Measurements from ENCODE around the gene RIMBP3B. TPM values are rescaled to one million over a fixed set of nuclear protein-coding genes. Genes with fewer than 3 reads are reported as not detected.
"Not testable (repeated sequence)": the region's sequence is repeated elsewhere in the genome, so short reads cannot be mapped to it uniquely, and the experiment has no call there.

RIMBP3B gene
- total and polyA plus RNA-seq, 12 donors, result 0.03 to 0.21 (median 0.07) TPM; not detected in 7

- H3K27ac ChIP-seq, result not testable (repeated sequence)
Measured at GRCh38 chr22:21417853-21418252, 34.3 kb downstream of the RIMBP3B start.

DNA sequence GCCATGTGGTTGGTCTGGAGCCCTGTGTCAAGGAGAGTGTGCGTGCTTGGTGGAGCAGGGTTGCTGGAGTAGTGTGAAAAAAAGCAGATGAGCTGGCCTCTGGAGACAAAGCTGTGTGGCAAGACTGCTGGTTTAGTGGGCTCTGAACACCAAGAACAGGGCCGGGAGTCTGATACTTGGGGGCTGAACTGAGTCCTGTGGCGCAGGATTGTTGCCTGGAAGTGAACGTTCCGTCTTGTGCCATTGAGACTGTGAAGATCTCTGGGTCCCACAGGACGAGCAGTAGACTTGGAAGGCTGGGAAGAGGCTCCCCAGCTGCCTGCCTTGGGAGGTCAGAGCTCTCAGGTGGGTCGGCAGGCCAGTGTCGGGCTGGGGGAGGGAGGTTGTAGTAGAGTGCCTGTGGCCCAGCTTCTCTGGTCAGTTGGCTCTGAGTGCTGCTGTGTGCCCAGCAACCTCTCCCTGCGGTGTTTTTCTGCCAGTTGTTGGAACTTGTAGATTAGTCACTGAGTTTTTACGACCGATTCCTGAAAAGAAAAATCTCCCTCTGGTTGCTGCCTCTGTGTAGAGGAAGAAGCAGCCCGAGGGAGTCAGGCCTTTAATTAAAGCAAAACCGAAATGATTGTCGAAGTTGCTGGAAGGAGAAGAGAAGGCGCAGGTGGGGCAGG, 35.6 kb downstream of the RIMBP3B start:
- H3K36me3 ChIP-seq; H3K27ac ChIP-seq; H3K27me3 ChIP-seq; H3K4me1 ChIP-seq; H3K4me3 ChIP-seq; H3K9me3 ChIP-seq; DNase-seq; intact Hi-C loops (cut with DNase I); ATAC-seq: not testable (repeated sequence)
- WGBS, 2 donors, result 79 to 81% methylated on average over 4 to 5 of the region's 15 CpGs

More at GRCh38 chr22:21417853-21418252, 34.3 kb downstream of the RIMBP3B start:
- intact Hi-C loops (cut with DNase I); H3K36me3 ChIP-seq; H3K27me3 ChIP-seq; H3K9me3 ChIP-seq; H3K4me1 ChIP-seq: not testable (repeated sequence)
- 0% methylated on average over 7 to 16 of the region's 33 CpGs for WGBS, 2 donors
- ATAC-seq (peak in 5 of 8 donors; percentile 16 to 30 (median 22)), DNase-seq (peak; percentile 23 to 44)
- H3K4me3 ChIP-seq, result peak overlapping the region in 9 of 10 donors; percentile 40 to 56 (median 46)

DNA sequence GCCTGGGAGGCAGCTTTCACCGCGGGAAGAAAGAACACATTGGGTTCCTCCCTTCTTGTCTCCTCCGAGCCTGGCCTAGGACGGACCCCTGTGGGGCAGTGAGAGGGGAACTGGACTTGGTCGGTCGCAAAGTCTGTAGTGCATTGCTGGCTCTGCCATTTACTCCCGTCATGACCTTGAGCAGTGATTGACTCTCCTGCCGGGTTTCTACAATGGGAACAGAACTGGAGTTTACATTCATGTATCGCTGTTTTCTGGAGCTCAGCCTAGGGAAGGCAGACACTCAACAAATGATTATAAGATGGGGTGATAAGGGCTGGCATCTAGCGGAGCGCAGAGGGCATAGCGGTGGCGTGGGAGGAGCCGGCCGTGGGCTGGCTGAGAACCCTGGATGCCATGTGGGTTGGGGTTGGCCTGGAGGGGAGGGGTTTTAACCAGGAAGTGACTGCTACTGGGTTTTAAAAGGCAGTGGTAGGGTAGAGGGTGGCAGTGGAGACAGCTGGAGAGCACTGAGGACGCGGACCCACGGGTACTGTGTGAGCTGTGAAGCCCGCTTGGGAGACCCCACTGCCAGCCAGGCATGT, 36.7 kb downstream of the RIMBP3B start:
- intact Hi-C loops (cut with DNase I); H3K9me3 ChIP-seq; DNase-seq; H3K36me3 ChIP-seq; H3K4me1 ChIP-seq; H3K27ac ChIP-seq; H3K27me3 ChIP-seq; H3K4me3 ChIP-seq: not testable (repeated sequence)
- peak in 2 of 8 donors; percentile 14 to 22 for ATAC-seq
- 28 to 33% methylated on average over 3 to 5 of the region's 19 CpGs for WGBS, 2 donors

DNA sequence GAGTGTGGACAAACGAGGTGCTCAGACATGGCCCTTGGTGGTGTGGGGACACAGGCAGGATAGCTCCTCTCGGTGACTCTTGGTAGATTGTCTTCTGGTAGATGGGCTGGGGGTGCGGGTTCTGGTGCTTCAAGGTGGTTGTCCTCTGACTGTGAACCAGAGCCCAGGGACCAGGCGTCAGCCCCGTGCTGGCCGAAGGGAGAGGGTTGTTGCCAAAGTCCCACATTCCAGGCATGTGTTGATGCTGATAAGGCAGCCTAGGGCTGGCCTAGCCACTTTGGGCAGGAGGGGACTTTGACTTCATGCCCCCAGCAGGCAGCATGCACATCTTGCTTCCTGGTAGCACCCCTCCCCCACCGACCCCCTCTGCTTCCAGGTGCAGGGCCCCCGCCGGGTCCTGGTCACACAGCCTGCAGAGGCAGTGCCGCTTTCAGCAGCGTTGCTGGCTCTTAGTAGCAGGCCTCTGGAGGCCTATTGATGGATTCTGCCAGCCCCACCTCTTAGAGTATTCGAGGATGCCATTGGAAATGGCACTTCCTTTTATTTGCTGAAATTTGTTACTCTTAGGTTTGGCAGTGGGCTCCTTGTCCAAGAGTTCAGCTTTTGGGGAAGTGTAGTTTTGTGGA, 40.6 kb downstream of the RIMBP3B start:
- H3K9me3 ChIP-seq; DNase-seq; H3K27me3 ChIP-seq; intact Hi-C loops (cut with DNase I); H3K36me3 ChIP-seq; H3K4me3 ChIP-seq; H3K4me1 ChIP-seq; H3K27ac ChIP-seq: not testable (repeated sequence)
- peak; percentile 56 to 84 (median 68) for ATAC-seq
- WGBS, 2 donors, result 50% methylated on average over 2 of the region's 12 CpGs; no CpG with 5 or more reads in 1 of the 2 donors

DNA sequence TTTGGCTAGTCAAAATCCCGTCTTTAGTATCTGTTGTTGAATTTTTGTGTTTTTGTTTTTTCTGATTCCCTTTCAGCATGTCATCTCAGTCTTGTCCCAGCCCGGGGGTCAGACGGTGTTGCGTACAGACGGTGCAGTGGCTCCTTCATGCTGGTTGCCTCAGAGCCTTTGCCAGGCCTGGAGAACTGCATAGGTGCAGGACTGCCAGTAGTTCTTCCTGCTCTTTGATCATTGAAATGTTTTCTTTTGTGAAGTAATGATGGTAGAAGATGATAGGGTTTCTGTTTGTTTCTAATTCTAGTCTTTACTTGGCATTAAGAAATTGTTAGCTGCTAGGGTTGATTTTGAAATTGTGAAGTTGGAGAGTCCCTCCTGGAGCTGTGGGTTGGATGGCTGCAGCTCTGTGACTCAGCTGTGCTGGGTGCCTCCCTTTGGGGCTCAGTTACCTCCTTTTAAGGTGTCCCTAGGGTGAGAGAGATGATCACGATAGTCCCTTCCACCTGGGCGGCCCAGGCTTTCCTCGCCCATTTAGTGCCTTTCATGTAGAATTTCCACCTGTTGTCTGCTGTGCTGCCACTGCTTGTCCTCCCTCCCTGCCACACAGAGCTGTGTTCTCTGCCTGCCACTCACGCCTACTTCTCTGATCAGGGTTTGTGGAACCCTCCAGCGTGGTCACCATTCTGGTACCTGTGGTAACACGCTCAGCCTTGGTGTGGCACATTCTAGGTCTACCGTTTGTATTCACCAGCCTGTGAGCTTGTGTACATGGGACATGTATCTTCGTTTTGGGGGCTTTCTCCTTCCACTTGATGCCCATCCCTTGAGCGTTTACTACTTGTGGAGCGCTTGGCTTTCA, 51.1 kb downstream of the RIMBP3B start:
- intact Hi-C loops (cut with DNase I); H3K36me3 ChIP-seq; ATAC-seq; H3K9me3 ChIP-seq; H3K4me1 ChIP-seq; DNase-seq; H3K27ac ChIP-seq; H3K4me3 ChIP-seq; H3K27me3 ChIP-seq: not testable (repeated sequence)
- WGBS, 2 donors, result no CpG with 5 or more reads among the region's 15 CpGs

DNA sequence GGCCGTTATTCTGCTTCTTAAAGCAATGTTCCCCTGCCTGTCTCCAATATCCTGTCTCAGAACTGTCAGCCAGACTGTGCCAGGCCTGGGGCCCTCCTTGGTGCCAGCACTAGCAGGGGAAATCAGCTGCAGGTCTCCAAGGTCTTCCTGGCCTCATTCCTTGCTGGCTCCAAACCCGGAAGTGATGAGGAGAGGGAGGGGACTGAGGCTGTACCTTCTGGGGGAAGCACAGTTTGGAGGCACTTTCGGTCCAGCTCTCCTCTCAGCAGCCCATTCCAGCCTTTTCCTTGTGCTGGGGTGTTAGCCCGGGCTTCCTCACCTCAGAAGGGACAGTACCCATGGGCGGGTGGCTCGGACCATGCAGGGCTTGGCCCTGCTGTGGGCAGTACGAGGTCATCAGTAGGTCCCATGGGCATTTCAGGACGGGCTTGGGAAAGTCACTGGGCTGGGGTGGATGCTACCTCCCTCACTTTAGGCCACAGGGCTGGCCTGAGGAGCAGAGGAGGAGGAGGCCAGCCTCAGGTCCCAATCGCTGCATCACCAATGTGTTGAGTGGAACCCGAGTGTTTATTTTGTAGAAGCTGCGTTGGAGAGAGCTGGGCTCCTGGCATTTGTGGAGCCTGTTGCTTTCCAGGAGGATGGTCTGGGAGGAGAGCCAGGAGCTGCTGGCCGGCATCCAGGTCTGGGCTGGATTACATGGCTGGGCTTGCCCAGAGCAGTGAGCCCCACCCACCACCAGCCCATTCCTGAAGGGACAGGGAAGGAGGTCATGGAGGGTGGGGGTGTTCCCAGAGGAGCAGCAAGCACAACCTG, 52.7 kb downstream of the RIMBP3B start:
- H3K27me3 ChIP-seq; intact Hi-C loops (cut with DNase I); H3K27ac ChIP-seq; H3K9me3 ChIP-seq; H3K4me1 ChIP-seq; H3K4me3 ChIP-seq; H3K36me3 ChIP-seq: not testable (repeated sequence)
- 9 to 10% methylated on average over 2 to 3 of the region's 12 CpGs for WGBS, 2 donors
- peak; percentile 4 to 13 for DNase-seq
- peak; percentile 80 to 90 (median 85) for ATAC-seq

DNA sequence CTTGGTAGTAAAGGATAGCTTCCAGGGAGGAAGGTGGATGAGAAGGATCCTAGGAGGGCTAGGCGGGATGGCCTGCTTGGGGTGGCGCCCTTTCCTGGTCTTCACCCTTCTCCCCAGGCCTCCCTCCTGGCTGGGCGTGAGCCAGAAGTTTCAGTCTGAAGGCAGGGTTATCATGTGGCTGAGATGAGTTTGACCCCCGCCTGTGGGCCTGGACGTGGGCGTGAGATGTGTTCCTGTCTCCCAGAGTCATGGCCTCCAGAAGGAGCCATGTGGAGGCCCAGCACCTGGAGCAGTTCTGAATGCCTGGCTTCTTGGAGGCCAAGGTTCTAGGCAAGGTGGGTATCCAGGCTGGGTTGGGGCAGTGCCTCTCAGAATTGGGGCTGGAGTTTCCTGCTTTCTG, 54.5 kb downstream of the RIMBP3B start:
- ATAC-seq; H3K27me3 ChIP-seq; H3K4me1 ChIP-seq; H3K27ac ChIP-seq; intact Hi-C loops (cut with DNase I); H3K4me3 ChIP-seq; H3K9me3 ChIP-seq; H3K36me3 ChIP-seq: not testable (repeated sequence)
- DNase-seq, result peak in 1 of 2 donors; percentile 2
- WGBS, 2 donors, result 80 to 92% methylated on average over 3 to 4 of the region's 6 CpGs

Other genes starting within 250 kb of the RIMBP3B start
- 1 to 10 TPM; 1.2 to 2.4 (median 1.8) TPM for gene HIC2, start 33.6 kb downstream of the RIMBP3B start, total RNA-seq
- gene HIC2, start 33.6 kb downstream of the RIMBP3B start, polyA plus RNA-seq, result 1 to 10 TPM in 1 of 2 donors, under 1 TPM in 1; 0.65 to 2.0 TPM
- 1 to 10 TPM in 2 of 10 donors, under 1 TPM in 6, not detected in 2; 0.26 to 1.8 (median 0.85) TPM for gene TMEM191C, start 83.6 kb downstream of the RIMBP3B start, total RNA-seq
- gene TMEM191C, start 83.6 kb downstream of the RIMBP3B start, polyA plus RNA-seq, result 1 to 10 TPM in 1 of 2 donors, under 1 TPM in 1; 0.70 to 1.1 TPM
- under 1 TPM in 6 of 10 donors, not detected in 4; 0.05 to 0.32 (median 0.14) TPM for gene RIMBP3C, start 167.7 kb downstream of the RIMBP3B start, total RNA-seq
- not detected for gene RIMBP3C, start 167.7 kb downstream of the RIMBP3B start, polyA plus RNA-seq
- 10 to 100 TPM; 43.1 to 61.3 (median 49.5) TPM for gene UBE2L3, start 184.0 kb downstream of the RIMBP3B start, total RNA-seq
- 10 to 100 TPM; 52.1 to 63.6 TPM for gene UBE2L3, start 184.0 kb downstream of the RIMBP3B start, polyA plus RNA-seq
- gene YDJC, start 246.3 kb downstream of the RIMBP3B start, total RNA-seq, result 1 to 10 TPM; 2.3 to 6.1 (median 4.0) TPM
- gene YDJC, start 246.3 kb downstream of the RIMBP3B start, polyA plus RNA-seq, result 10 to 100 TPM; 12.7 to 26.4 TPM
- under 1 TPM in 6 of 10 donors, not detected in 4; 0.11 to 0.35 (median 0.28) TPM for gene CCDC116, start 249.0 kb downstream of the RIMBP3B start, total RNA-seq
- gene CCDC116, start 249.0 kb downstream of the RIMBP3B start, polyA plus RNA-seq, result 1 to 10 TPM in 1 of 2 donors, under 1 TPM in 1; 0.19 to 1.2 TPM